ENCODE data around the gene COPRS.

DNA sequence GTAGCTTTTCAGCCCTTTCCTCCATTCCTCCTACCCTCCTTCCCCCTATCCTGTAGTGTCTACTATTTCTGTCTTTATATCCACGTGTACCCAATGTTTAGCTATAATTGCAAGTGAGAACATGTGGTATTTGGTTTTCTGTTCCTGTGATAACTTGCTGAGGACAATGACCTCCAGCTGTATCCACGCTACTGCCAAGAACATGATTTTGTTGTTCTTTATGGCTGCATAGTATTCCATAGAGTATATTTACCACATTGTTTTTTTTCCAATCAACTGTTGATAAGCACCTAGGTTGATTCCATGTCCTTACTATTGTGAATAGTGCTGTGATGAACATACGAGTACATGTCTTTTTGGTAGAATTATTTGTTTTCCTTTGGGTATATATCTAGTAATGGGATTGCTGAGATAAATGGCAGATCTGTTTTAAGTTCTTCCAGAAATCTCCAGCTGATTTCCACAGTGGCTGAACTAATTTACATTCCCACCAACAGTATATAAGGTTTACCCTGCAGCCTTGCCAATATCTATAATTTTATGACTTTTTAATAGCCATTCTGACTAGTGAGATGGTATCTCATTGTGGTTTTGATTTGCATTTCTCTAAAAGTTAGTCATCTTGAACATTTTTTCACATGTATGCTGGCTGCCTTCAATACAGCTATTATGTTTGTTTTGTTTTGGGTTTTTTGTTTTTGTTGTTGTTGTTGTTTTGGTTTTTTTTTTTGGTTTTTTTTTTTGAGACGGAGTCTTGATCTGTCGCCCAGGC is 10.9 kb upstream of the COPRS start:
- TF ChIP-seq, protein P1, sequence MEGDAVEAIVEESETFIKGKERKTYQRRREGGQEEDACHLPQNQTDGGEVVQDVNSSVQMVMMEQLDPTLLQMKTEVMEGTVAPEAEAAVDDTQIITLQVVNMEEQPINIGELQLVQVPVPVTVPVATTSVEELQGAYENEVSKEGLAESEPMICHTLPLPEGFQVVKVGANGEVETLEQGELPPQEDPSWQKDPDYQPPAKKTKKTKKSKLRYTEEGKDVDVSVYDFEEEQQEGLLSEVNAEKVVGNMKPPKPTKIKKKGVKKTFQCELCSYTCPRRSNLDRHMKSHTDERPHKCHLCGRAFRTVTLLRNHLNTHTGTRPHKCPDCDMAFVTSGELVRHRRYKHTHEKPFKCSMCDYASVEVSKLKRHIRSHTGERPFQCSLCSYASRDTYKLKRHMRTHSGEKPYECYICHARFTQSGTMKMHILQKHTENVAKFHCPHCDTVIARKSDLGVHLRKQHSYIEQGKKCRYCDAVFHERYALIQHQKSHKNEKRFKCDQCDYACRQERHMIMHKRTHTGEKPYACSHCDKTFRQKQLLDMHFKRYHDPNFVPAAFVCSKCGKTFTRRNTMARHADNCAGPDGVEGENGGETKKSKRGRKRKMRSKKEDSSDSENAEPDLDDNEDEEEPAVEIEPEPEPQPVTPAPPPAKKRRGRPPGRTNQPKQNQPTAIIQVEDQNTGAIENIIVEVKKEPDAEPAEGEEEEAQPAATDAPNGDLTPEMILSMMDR (IDR thresholded peaks at IDR 0.05): no peak
- TF ChIP-seq POLR2A (IDR thresholded peaks at IDR 0.05): no peak
- TF ChIP-seq EP300 (IDR thresholded peaks at IDR 0.05): no peak
